Measurements from ENCODE around the gene IQCE. TPM values are rescaled to one million over a fixed set of nuclear protein-coding genes. Genes with fewer than 3 reads are reported as not detected.

Gene IQCE
- total and polyA plus RNA-seq, 10 of the 15 experiments (the other 5 are each of a cell fraction or from before 2014, with no cell fraction given), result 0.37 to 8.1 (median 3.7) TPM

DNA sequence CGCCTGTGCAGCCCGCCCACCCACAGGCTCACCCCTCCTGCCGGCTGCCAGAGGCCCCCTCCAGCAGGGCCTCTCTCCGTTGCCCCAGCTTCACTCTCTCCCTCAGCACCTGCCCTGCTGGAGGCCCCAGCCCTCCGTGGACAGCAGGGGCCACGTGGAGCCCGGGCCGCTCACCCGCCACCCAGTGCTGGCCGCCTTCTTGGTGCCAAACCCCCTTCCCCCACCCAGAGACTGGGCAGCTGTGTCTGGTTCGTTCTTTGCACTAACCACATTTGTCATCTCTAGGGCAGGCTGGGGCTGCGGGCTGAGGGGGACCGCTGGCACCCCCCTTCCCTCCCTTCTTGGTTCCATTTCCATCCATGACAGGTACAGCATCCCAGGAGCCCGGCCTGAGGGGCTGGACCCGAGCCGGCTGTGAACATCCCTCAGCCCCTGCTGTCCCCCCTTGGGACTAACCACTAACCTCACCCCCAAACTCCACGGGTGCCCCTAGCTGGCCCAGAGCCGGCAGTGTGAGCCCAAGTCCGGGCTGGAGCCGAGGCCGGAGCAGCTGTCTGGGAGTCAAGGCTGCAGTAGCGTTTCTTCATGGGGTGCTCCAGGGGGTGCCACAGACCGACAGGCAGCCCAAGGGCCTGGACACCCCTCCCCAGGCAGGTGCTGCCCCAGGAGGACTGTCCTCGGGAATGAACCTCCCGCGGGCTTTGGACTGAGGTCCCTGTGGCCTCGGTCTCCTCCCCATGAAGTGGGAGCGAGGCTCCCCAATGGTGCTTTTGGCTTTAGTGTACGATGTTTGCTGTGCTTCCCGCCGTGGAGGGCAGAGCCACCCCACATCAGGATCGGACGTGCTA, 103.7 kb downstream of the IQCE start (continued):
- no peak for TF ChIP-seq ASH2L (IDR thresholded peaks at IDR 0.05; ENCODE audit: borderline replicate concordance, low read depth)
- no peak for TF ChIP-seq SMAD1 (IDR thresholded peaks at IDR 0.05; ENCODE audit: low read depth, partially characterized antibody)
- TF ChIP-seq RELA (IDR thresholded peaks at IDR 0.05; ENCODE audit: borderline replicate concordance, partially characterized antibody), result no peak
- no peak for TF ChIP-seq NRF1 (conservative IDR thresholded peaks at IDR 0.05; ENCODE audit: low read depth, low read length)
- TF ChIP-seq, protein P1, sequence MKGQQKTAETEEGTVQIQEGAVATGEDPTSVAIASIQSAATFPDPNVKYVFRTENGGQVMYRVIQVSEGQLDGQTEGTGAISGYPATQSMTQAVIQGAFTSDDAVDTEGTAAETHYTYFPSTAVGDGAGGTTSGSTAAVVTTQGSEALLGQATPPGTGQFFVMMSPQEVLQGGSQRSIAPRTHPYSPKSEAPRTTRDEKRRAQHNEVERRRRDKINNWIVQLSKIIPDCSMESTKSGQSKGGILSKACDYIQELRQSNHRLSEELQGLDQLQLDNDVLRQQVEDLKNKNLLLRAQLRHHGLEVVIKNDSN (IDR thresholded peaks at IDR 0.05; ENCODE audit: borderline replicate concordance, extremely low read length, insufficient read depth, low read depth, low read length), result no peak
- no peak for TF ChIP-seq STAT1 (conservative IDR thresholded peaks at IDR 0.05)
- no peak for TF ChIP-seq HCFC1 (IDR thresholded peaks at IDR 0.05; ENCODE audit: low read length)
- TF ChIP-seq STAT3 (IDR thresholded peaks at IDR 0.05; ENCODE audit: low read depth, low read length), result no peak
- no peak for TF ChIP-seq KLF5 (IDR thresholded peaks at IDR 0.05; ENCODE audit: partially characterized antibody)
- TF ChIP-seq SMARCA5 (IDR thresholded peaks at IDR 0.05), result no peak
- no peak for TF ChIP-seq TCF3 (IDR thresholded peaks at IDR 0.05; ENCODE audit: borderline replicate concordance, insufficient read depth, low read depth, low read length)
